GM12878 (cell line): Measurements from ENCODE around the gene CASK. TPM values are rescaled to one million over a fixed set of nuclear protein-coding genes. Genes with fewer than 3 reads are reported as not detected.

Source experiments
- ATAC-seq: fragments of 200-7000 bp; cut with Tn5 transposase; 3 replicates; pipeline ENCODE4 v1.9.1; 2020; ENCODE audit warnings: mild to moderate bottlenecking, moderate library complexity
- BruUV-seq: library from RNA; stranded (reverse); fragments of 400-500 nt; replicated peaks from 2 replicates; lab custom pipeline; 2021; lab: Mats Ljungman, UMichigan
- CTCF ChIA-PET: fragments of 300-600 bp; sonication (Branson Sonifier 250); formaldehyde crosslinking; extraction: SDS; loops from one replicate; lab custom pipeline; 2021; ENCODE audit warnings: inconsistent platforms; lab: Yijun Ruan, JAX
- POLR2A ChIA-PET: fragments of 350-600 bp; formaldehyde crosslinking; extraction: SDS; loops from one replicate; lab custom pipeline; 2021; ENCODE audit warnings: inconsistent platforms; lab: Charles Lee
- RAD21 ChIA-PET: fragments of 300-600 bp; sonication (Branson Sonifier 250); formaldehyde crosslinking; loops from one replicate; lab custom pipeline; 2023; ENCODE audit warnings: antibody characterized with exemption; ENCODE audit not compliant: unreplicated experiment; lab: Charles Lee
- SMC1A ChIA-PET: fragments of 300-600 bp; sonication (Branson Sonifier 250); formaldehyde crosslinking; loops from one replicate; lab custom pipeline; 2023; ENCODE audit not compliant: unreplicated experiment, uncharacterized antibody; lab: Charles Lee
- DNase-seq: peaks from one replicate; pipeline ENCODE4 v3.0.0-alpha.2; 2011; ENCODE audit warnings: low read depth, low spot score
- FAIRE-seq: peaks from 3 replicates; lab custom pipeline; 2011; peaks lifted over from hg19 to GRCh38; lab: Jason Lieb, UNC
- H2AFZ ChIP-seq: 2 replicates; pipeline ENCODE4 v1.6.0; 2011; ENCODE audit warnings: low read depth, low read length, control low read depth; ENCODE audit not compliant: control insufficient read depth
- H3K27ac ChIP-seq: 2 replicates; pipeline ENCODE4 v1.5.1; 2011; ENCODE audit warnings: control low read depth; ENCODE audit not compliant: control insufficient read depth, insufficient read depth
- H3K27me3 ChIP-seq, 2 experiments: replicated peaks in 1 of 2; 2 replicates each; pipeline versions ENCODE4 v1.6.0 to v1.6.1; 2011; ENCODE audit warnings: low read length in 1 of 2; ENCODE audit not compliant: control insufficient read depth in 2 of 2, insufficient read depth in 2 of 2
- H3K36me3 ChIP-seq, 2 experiments: 2 replicates each; pipeline ENCODE4 v1.5.1; 2011; ENCODE audit warnings: low read length in 1 of 2; ENCODE audit not compliant: control insufficient read depth in 2 of 2, insufficient read depth in 2 of 2
- H3K4me1 ChIP-seq: 2 replicates; pipeline ENCODE4 v1.6.1; 2011; ENCODE audit warnings: mild to moderate bottlenecking, low read length, moderate library complexity, mixed read lengths; ENCODE audit not compliant: control insufficient read depth, insufficient read depth
- H3K4me2 ChIP-seq: 2 replicates; pipeline ENCODE4 v1.6.0; 2011; ENCODE audit warnings: control low read depth; ENCODE audit not compliant: control insufficient read depth, insufficient read depth
- H3K4me3 ChIP-seq: fragments of 200-600 bp; sonication (generic); 2 replicates; pipeline ENCODE4 v1.5.1; 2016
- H3K79me2 ChIP-seq: 2 replicates; pipeline ENCODE4 v1.6.0; 2011; ENCODE audit warnings: low read length; ENCODE audit not compliant: control insufficient read depth, insufficient read depth
- H3K9ac ChIP-seq: 2 replicates; pipeline ENCODE4 v1.8.0; 2011; ENCODE audit warnings: low read length, control low read depth, mixed read lengths; ENCODE audit not compliant: control insufficient read depth, insufficient read depth
- H3K9me3 ChIP-seq: replicated peaks from 3 replicates; pipeline ENCODE4 v1.5.1; 2011; ENCODE audit warnings: mild to moderate bottlenecking, low read length; ENCODE audit not compliant: control insufficient read depth, insufficient read depth
- H4K20me1 ChIP-seq: 2 replicates; pipeline ENCODE4 v1.6.0; 2011; ENCODE audit not compliant: control insufficient read depth, insufficient read depth
- MTA2 ChIP-seq: fragments of 450-650 bp; IDR thresholded peaks from 2 replicates; pipeline ENCODE4 v1.6.1; 2016; ENCODE audit warnings: low read depth, mild to moderate bottlenecking, moderate library complexity
- MXI1 ChIP-seq: fragments of 150-350 bp; IDR thresholded peaks from 2 replicates; pipeline ENCODE4 v1.6.1; 2011; ENCODE audit warnings: low read depth, mild to moderate bottlenecking, inconsistent platforms, low read length, improper control_type of control experiment
- SPI1 ChIP-seq: IDR thresholded peaks from 2 replicates; pipeline ENCODE4 v1.6.1; 2011; ENCODE audit warnings: low read depth, mild to moderate bottlenecking, low read length, moderate library complexity, borderline replicate concordance; ENCODE audit not compliant: insufficient read depth
- TCF12 ChIP-seq: IDR thresholded peaks from 2 replicates; pipeline ENCODE4 v1.6.1; 2011; ENCODE audit warnings: low read depth, mild to moderate bottlenecking, low read length
- WGBS: methylation state at CpG from one replicate; pipeline ENCODE4 v1.1.6; 2016; ENCODE audit warnings: low lambda C conversion rate; ENCODE audit not compliant: insufficient replicate concordance, insufficient coverage; ENCODE audit errors: missing lambda C conversion rate; 5-methylcytosine and 5-hydroxymethylcytosine counted together
- in situ Hi-C: fragments of 300-500 bp; cut with MboI; formaldehyde crosslinking; loops from 9 replicates; pipeline ENCODE4 v1.14.3; 2018; ENCODE audit warnings: mixed read lengths
- intact Hi-C: fragments of 100-400 bp; cut with micrococcal nuclease; formaldehyde crosslinking; loops from one replicate; pipeline ENCODE4 v1.14.2; 2022; ENCODE audit not compliant: unreplicated experiment
- polyA plus RNA-seq, 11 experiments: library from polyadenylated mRNA; depleted of rRNA in 4 of 11; unstranded in 6 of 11; stranded (reverse) in 5 of 11; fragments of >200 nt; fragmentation: Nextera tagmentation in 4 of 11; fragmentation: Illumina TruSeq in 1 of 11; extraction: Ambion mirVana in 4 of 11; extraction: Trizol in 1 of 11; gene quantifications; 1 replicate in 1 of 11; 2 replicates in 10 of 11; pipeline versions ENCODE4 v1.2.1 to v1.2.3, GENCODE V29; 2011 to 2016; ENCODE audit warnings: inconsistent platforms in 2 of 11, missing spikeins in 2 of 11, low read depth in 1 of 11
- total RNA-seq, 4 experiments: library from RNA; depleted of rRNA in 3 of 4; stranded (reverse); fragments of >200 nt in 3 of 4; fragmentation: Illumina TruSeq in 1 of 4; extraction: Trizol in 1 of 4; gene quantifications; 2 replicates each; pipeline versions ENCODE4 v1.2.1 to v1.2.3, GENCODE V29; 2013 to 2021

CASK gene
- total and polyA plus RNA-seq, 10 of the 15 experiments (the other 5 are each of a cell fraction or from before 2014, with no cell fraction given), result 0.60 to 45.9 (median 4.8) TPM

DNA sequence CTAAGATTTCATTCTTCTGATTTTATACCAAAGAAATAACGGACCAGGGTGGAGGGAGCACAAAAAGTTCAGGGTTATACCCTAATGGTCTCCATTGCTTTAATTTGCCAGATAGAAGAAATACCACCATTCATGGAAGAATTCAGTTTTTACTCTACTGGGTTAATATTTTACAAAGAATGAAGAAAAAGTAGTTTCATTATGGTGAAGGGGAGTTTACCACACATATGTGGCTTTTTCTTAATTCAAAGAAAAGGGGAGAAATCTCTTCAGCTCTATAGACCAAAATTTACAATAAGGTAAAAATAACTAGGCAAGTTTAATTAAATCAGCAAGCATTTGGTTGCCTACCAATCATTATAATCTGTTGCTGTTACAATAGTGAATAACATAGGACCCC lies 37.6 kb downstream of the CASK start:
- in situ Hi-C loops (no loop called here), intact Hi-C loops (no loop called here)
- DNase-seq (no peak), ATAC-seq (peak; percentile 57), FAIRE-seq (no peak)
- 12% methylated on average over 1 of the region's 1 CpG for WGBS
- ChIA-PET SMC1A (interaction anchor here (0.9 to 1.8 kb wide), 9 partner anchors 12 to 104 kb away, joined by 3 to 15 read pairs (median 3); no protein-coding TSS in a partner anchor), RAD21 (interaction anchor here (1.2 to 3.2 kb wide), 4 partner anchors 18 to 87 kb away, joined by 4 to 9 read pairs (median 6); no protein-coding TSS in a partner anchor), CTCF (interaction anchor here (0.9 to 2.1 kb wide), 3 partner anchors 23 to 104 kb away, joined by 4 to 6 read pairs (median 4); no protein-coding TSS in a partner anchor), POLR2A (interaction anchor here (2.2 kb wide), 1 partner anchor 18 kb away, joined by 6 read pairs; no protein-coding TSS in a partner anchor)
- TF ChIP-seq MTA2 (0 out of 2 replicates have a peak, but pooled peaks have one; percentile 56), TCF12 (no peak)
- H3K4me1 ChIP-seq, result no peaks in the 10 kb centered on the region
- BruUV-seq, result no TSS peak
- H3K4me2 ChIP-seq, result no peak overlapping the region
- H3K79me2 ChIP-seq, result no peaks in the 10 kb centered on the region
- H3K4me3 ChIP-seq, result no peak overlapping the region
- H3K27ac ChIP-seq, result no peak overlapping the region
- no peaks in the 10 kb centered on the region for H4K20me1 ChIP-seq
- no peaks in the 10 kb centered on the region for H3K27me3 ChIP-seq
- no peaks in the 10 kb centered on the region for H3K36me3 ChIP-seq
- no peak overlapping the region for H3K9ac ChIP-seq
- H2AFZ ChIP-seq, result no peak overlapping the region
- H3K9me3 ChIP-seq, result no peaks in the 10 kb centered on the region

GRCh38 chrX:41881166-41881565 lies 42.2 kb downstream of the CASK start:
- no peaks in the 10 kb centered on the region for H3K9me3 ChIP-seq
- H3K36me3 ChIP-seq, result no peaks in the 10 kb centered on the region
- H3K79me2 ChIP-seq, result no peaks in the 10 kb centered on the region
- H3K4me1 ChIP-seq, result no peaks in the 10 kb centered on the region
- H3K27ac ChIP-seq, result no peak overlapping the region
- no peak overlapping the region for H2AFZ ChIP-seq
- H3K27me3 ChIP-seq, result no peaks in the 10 kb centered on the region
- no peak overlapping the region for H3K4me2 ChIP-seq
- H4K20me1 ChIP-seq, result no peaks in the 10 kb centered on the region
- ChIA-PET POLR2A (no interaction called here), CTCF (no interaction called here), SMC1A (interaction anchor here (0.8 to 3.1 kb wide), 4 partner anchors 8 to 43 kb away, joined by 3 to 10 read pairs (median 4); no protein-coding TSS in a partner anchor), RAD21 (interaction anchor here (0.5 to 3.1 kb wide), 4 partner anchors 13 to 82 kb away, joined by 3 to 11 read pairs (median 4); no protein-coding TSS in a partner anchor)
- intact Hi-C loops, result no loop called here
- FAIRE-seq, result no peak
- H3K4me3 ChIP-seq, result no peak overlapping the region
- WGBS, result 37% methylated on average over 1 of the region's 1 CpG
- no TSS peak for BruUV-seq
- no peak for DNase-seq
- ATAC-seq, result peak; percentile 64
- TF ChIP-seq MXI1, result no peak
- peak; percentile 39; the same call in 1 of the 2 replicates for TF ChIP-seq SPI1
- H3K9ac ChIP-seq, result no peak overlapping the region
- in situ Hi-C loops, result no loop called here
